GM12878 (cell line): Measurements from ENCODE around the gene OPCML. TPM values are rescaled to one million over a fixed set of nuclear protein-coding genes. Genes with fewer than 3 reads are reported as not detected.

ENCODE experiments used
- ATAC-seq: fragments of 200-7000 bp; cut with Tn5 transposase; 3 replicates; pipeline ENCODE4 v1.9.1; 2020; ENCODE audit warnings: mild to moderate bottlenecking, moderate library complexity
- BruUV-seq: library from RNA; stranded (reverse); fragments of 400-500 nt; replicated peaks from 2 replicates; lab custom pipeline; 2021; lab: Mats Ljungman, UMichigan
- CTCF ChIA-PET: fragments of 300-600 bp; sonication (Branson Sonifier 250); formaldehyde crosslinking; extraction: SDS; loops from one replicate; lab custom pipeline; 2021; ENCODE audit warnings: inconsistent platforms; lab: Yijun Ruan, JAX
- POLR2A ChIA-PET: fragments of 350-600 bp; formaldehyde crosslinking; extraction: SDS; loops from one replicate; lab custom pipeline; 2021; ENCODE audit warnings: inconsistent platforms; lab: Charles Lee
- RAD21 ChIA-PET: fragments of 300-600 bp; sonication (Branson Sonifier 250); formaldehyde crosslinking; loops from one replicate; lab custom pipeline; 2023; ENCODE audit warnings: antibody characterized with exemption; ENCODE audit not compliant: unreplicated experiment; lab: Charles Lee
- SMC1A ChIA-PET: fragments of 300-600 bp; sonication (Branson Sonifier 250); formaldehyde crosslinking; loops from one replicate; lab custom pipeline; 2023; ENCODE audit not compliant: unreplicated experiment, uncharacterized antibody; lab: Charles Lee
- DNase-seq: peaks from one replicate; pipeline ENCODE4 v3.0.0-alpha.2; 2011; ENCODE audit warnings: low read depth, low spot score
- FAIRE-seq: peaks from 3 replicates; lab custom pipeline; 2011; peaks lifted over from hg19 to GRCh38; lab: Jason Lieb, UNC
- H2AFZ ChIP-seq: 2 replicates; pipeline ENCODE4 v1.6.0; 2011; ENCODE audit warnings: low read depth, low read length, control low read depth; ENCODE audit not compliant: control insufficient read depth
- H3K27ac ChIP-seq: 2 replicates; pipeline ENCODE4 v1.5.1; 2011; ENCODE audit warnings: control low read depth; ENCODE audit not compliant: control insufficient read depth, insufficient read depth
- H3K27me3 ChIP-seq, 2 experiments: replicated peaks in 1 of 2; 2 replicates each; pipeline versions ENCODE4 v1.6.0 to v1.6.1; 2011; ENCODE audit warnings: low read length in 1 of 2; ENCODE audit not compliant: control insufficient read depth in 2 of 2, insufficient read depth in 2 of 2
- H3K36me3 ChIP-seq, 2 experiments: 2 replicates each; pipeline ENCODE4 v1.5.1; 2011; ENCODE audit warnings: low read length in 1 of 2; ENCODE audit not compliant: control insufficient read depth in 2 of 2, insufficient read depth in 2 of 2
- H3K4me1 ChIP-seq: 2 replicates; pipeline ENCODE4 v1.6.1; 2011; ENCODE audit warnings: mild to moderate bottlenecking, low read length, moderate library complexity, mixed read lengths; ENCODE audit not compliant: control insufficient read depth, insufficient read depth
- H3K4me2 ChIP-seq: 2 replicates; pipeline ENCODE4 v1.6.0; 2011; ENCODE audit warnings: control low read depth; ENCODE audit not compliant: control insufficient read depth, insufficient read depth
- H3K4me3 ChIP-seq: fragments of 200-600 bp; sonication (generic); 2 replicates; pipeline ENCODE4 v1.5.1; 2016
- H3K79me2 ChIP-seq: 2 replicates; pipeline ENCODE4 v1.6.0; 2011; ENCODE audit warnings: low read length; ENCODE audit not compliant: control insufficient read depth, insufficient read depth
- H3K9ac ChIP-seq: 2 replicates; pipeline ENCODE4 v1.8.0; 2011; ENCODE audit warnings: low read length, control low read depth, mixed read lengths; ENCODE audit not compliant: control insufficient read depth, insufficient read depth
- H3K9me3 ChIP-seq: replicated peaks from 3 replicates; pipeline ENCODE4 v1.5.1; 2011; ENCODE audit warnings: mild to moderate bottlenecking, low read length; ENCODE audit not compliant: control insufficient read depth, insufficient read depth
- H4K20me1 ChIP-seq: 2 replicates; pipeline ENCODE4 v1.6.0; 2011; ENCODE audit not compliant: control insufficient read depth, insufficient read depth
- LARP7 ChIP-seq: fragments of 450-650 bp; IDR thresholded peaks from 2 replicates; pipeline ENCODE4 v1.6.1; 2017; ENCODE audit warnings: mild to moderate bottlenecking
- MTA2 ChIP-seq: fragments of 450-650 bp; IDR thresholded peaks from 2 replicates; pipeline ENCODE4 v1.6.1; 2016; ENCODE audit warnings: low read depth, mild to moderate bottlenecking, moderate library complexity
- POU2F2 ChIP-seq: IDR thresholded peaks from 3 replicates; pipeline ENCODE4 v1.6.1; 2011; ENCODE audit warnings: low read depth, mild to moderate bottlenecking, low read length, borderline replicate concordance
- SKIL ChIP-seq: fragments of 450-650 bp; IDR thresholded peaks from 2 replicates; pipeline ENCODE4 v1.6.1; 2017; ENCODE audit warnings: mild to moderate bottlenecking, low read depth, inconsistent platforms; ENCODE audit not compliant: poor library complexity, severe bottlenecking
- SPI1 ChIP-seq: IDR thresholded peaks from 2 replicates; pipeline ENCODE4 v1.6.1; 2011; ENCODE audit warnings: low read depth, mild to moderate bottlenecking, low read length, moderate library complexity, borderline replicate concordance; ENCODE audit not compliant: insufficient read depth
- WGBS: methylation state at CpG from one replicate; pipeline ENCODE4 v1.1.6; 2016; ENCODE audit warnings: low lambda C conversion rate; ENCODE audit not compliant: insufficient replicate concordance, insufficient coverage; ENCODE audit errors: missing lambda C conversion rate; 5-methylcytosine and 5-hydroxymethylcytosine counted together
- in situ Hi-C: fragments of 300-500 bp; cut with MboI; formaldehyde crosslinking; loops from 9 replicates; pipeline ENCODE4 v1.14.3; 2018; ENCODE audit warnings: mixed read lengths
- intact Hi-C: fragments of 100-400 bp; cut with micrococcal nuclease; formaldehyde crosslinking; loops from one replicate; pipeline ENCODE4 v1.14.2; 2022; ENCODE audit not compliant: unreplicated experiment
- polyA plus RNA-seq, 11 experiments: library from polyadenylated mRNA; depleted of rRNA in 4 of 11; unstranded in 6 of 11; stranded (reverse) in 5 of 11; fragments of >200 nt; fragmentation: Nextera tagmentation in 4 of 11; fragmentation: Illumina TruSeq in 1 of 11; extraction: Ambion mirVana in 4 of 11; extraction: Trizol in 1 of 11; gene quantifications; 1 replicate in 1 of 11; 2 replicates in 10 of 11; pipeline versions ENCODE4 v1.2.1 to v1.2.3, GENCODE V29; 2011 to 2016; ENCODE audit warnings: inconsistent platforms in 2 of 11, missing spikeins in 2 of 11, low read depth in 1 of 11
- total RNA-seq, 4 experiments: library from RNA; depleted of rRNA in 3 of 4; stranded (reverse); fragments of >200 nt in 3 of 4; fragmentation: Illumina TruSeq in 1 of 4; extraction: Trizol in 1 of 4; gene quantifications; 2 replicates each; pipeline versions ENCODE4 v1.2.1 to v1.2.3, GENCODE V29; 2013 to 2021

The OPCML gene
- total and polyA plus RNA-seq, 10 of the 15 experiments (the other 5 are each of a cell fraction or from before 2014, with no cell fraction given), result 0.84 TPM; not detected in 9

GRCh38 chr11:133386262-133386661 lies 146.0 kb downstream of the OPCML start:
- ChIA-PET CTCF (no interaction called here), SMC1A (interaction anchor here (0.7 to 1.9 kb wide), 5 partner anchors 13 to 177 kb away, joined by 3 to 5 read pairs (median 3); no protein-coding TSS in a partner anchor), POLR2A (no interaction called here), RAD21 (no interaction called here)
- TF ChIP-seq POU2F2, result no peak
- TF ChIP-seq LARP7, result no peak
- peak; percentile 73; the same call in 1 of the 2 replicates for TF ChIP-seq MTA2
- peak; percentile 81; the same call in 1 of the 2 replicates for TF ChIP-seq SPI1
- no peak for TF ChIP-seq SKIL
- intact Hi-C loops, result no loop called here
- Histone ChIP-seq H3K27ac (no peak overlapping the region), H2AFZ (no peak overlapping the region), H3K79me2 (no peaks in the 10 kb centered on the region), H4K20me1 (no peaks in the 10 kb centered on the region), H3K9ac (no peak overlapping the region), H3K9me3 (no peaks in the 10 kb centered on the region; the same call in 2 of the 3 replicates), H3K4me3 (no peak overlapping the region), H3K36me3 (no peaks in the 10 kb centered on the region), H3K4me2 (no peak overlapping the region), H3K27me3 (no peaks in the 10 kb centered on the region), H3K4me1 (peaks cover 3% of the 10 kb centered on the region; the same call in 1 of the 2 replicates)
- no TSS peak for BruUV-seq
- WGBS, result 28% methylated on average over 4 of the region's 4 CpGs
- no peak for FAIRE-seq
- no peak for DNase-seq
- peak; percentile 32; the same call in 2 of the 3 replicates for ATAC-seq
- in situ Hi-C loops, result no loop called here
